Vagina (tissue), 2 donors: Measurements from ENCODE around the gene GNGT2. TPM values are rescaled to one million over a fixed set of nuclear protein-coding genes. Genes with fewer than 3 reads are reported as not detected.
A peak's percentile ranks its signal among the peaks of the same experiment; 100 is the strongest.

Source experiments
- DNase-seq, 2 donors: peaks; one replicate each; pipeline ENCODE4 v3.0.0-alpha.2; 2017; ENCODE audit errors: extremely low spot score in 2 of 2
- H3K27ac ChIP-seq: fragments of 200-600 bp; sonication (generic); one replicate; pipeline ENCODE4 v1.5.1; 2019
- H3K27me3 ChIP-seq: fragments of 200-600 bp; sonication (generic); one replicate; pipeline ENCODE4 v1.5.1; 2019
- H3K36me3 ChIP-seq, 2 donors: fragments of 200-600 bp; sonication (generic); one replicate each; pipeline ENCODE4 v1.5.1; 2017 to 2019
- H3K4me1 ChIP-seq: fragments of 200-600 bp; sonication (generic); one replicate; pipeline ENCODE4 v1.5.1; 2019
- H3K4me3 ChIP-seq, 2 donors: fragments of 200-600 bp; sonication (generic); 1 replicate in 1 of 2; 2 replicates in 1 of 2; pipeline ENCODE4 v1.5.1; 2016 to 2019
- H3K9me3 ChIP-seq: fragments of 200-600 bp; sonication (generic); one replicate; pipeline ENCODE4 v1.5.1; 2019
- CTCF ChIP-seq, 3 experiments: fragments of 450-650 bp in 2 of 3; fragments of 200-600 bp in 1 of 3; sonication (generic) in 1 of 3; IDR thresholded peaks; one replicate each; pipeline ENCODE4 v1.5.1; 2017 to 2019; ENCODE audit warnings: antibody characterized with exemption in 3 of 3, mild to moderate bottlenecking in 2 of 3, moderate library complexity in 2 of 3
- POLR2A ChIP-seq, 2 donors: fragments of 450-650 bp; IDR thresholded peaks; one replicate each; pipeline ENCODE4 v1.6.1; 2017; ENCODE audit warnings: antibody characterized with exemption in 2 of 2, mild to moderate bottlenecking in 2 of 2, moderate library complexity in 2 of 2
- POLR2AphosphoS5 ChIP-seq, 2 donors: sonication (generic); formaldehyde crosslinking; IDR thresholded peaks; one replicate each; pipeline ENCODE4 v1.9.0; 2017; ENCODE audit warnings: antibody characterized with exemption in 2 of 2, mild to moderate bottlenecking in 2 of 2, low read depth in 1 of 2; ENCODE audit not compliant: insufficient read depth in 1 of 2
- intact Hi-C: fragments of 100-400 bp; cut with DNase I; formaldehyde crosslinking; loops from one replicate; pipeline ENCODE4 v1.15.1; 2023
- total RNA-seq: library from RNA; depleted of rRNA; stranded (reverse); fragments of >200 nt; gene quantifications from one replicate; pipeline ENCODE4 v1.2.3, GENCODE V29; 2016

Gene GNGT2
- total RNA-seq, 1 donor from 2014 or later, result 6.6 TPM

- no peak overlapping the region for H3K4me3 ChIP-seq
- intact Hi-C loops, result no loop called here
- H3K27me3 ChIP-seq, result peaks cover 13% of the 10 kb centered on the region
- no peaks in the 10 kb centered on the region for H3K9me3 ChIP-seq
- no peaks in the 10 kb centered on the region for H3K36me3 ChIP-seq
- peaks cover 26% of the 10 kb centered on the region for H3K4me1 ChIP-seq
- DNase-seq, result no peak
- no peak overlapping the region for H3K27ac ChIP-seq
- TF ChIP-seq POLR2AphosphoS5 (IDR thresholded peaks at IDR 0.05; ENCODE audit: insufficient read depth in 1 of 2, low read depth in 1 of 2), result no peak
- no peak for TF ChIP-seq POLR2A (IDR thresholded peaks at IDR 0.05)
Observed at GRCh38 chr17:49223168-49223516, 12.8 kb upstream of the GNGT2 start.

DNA sequence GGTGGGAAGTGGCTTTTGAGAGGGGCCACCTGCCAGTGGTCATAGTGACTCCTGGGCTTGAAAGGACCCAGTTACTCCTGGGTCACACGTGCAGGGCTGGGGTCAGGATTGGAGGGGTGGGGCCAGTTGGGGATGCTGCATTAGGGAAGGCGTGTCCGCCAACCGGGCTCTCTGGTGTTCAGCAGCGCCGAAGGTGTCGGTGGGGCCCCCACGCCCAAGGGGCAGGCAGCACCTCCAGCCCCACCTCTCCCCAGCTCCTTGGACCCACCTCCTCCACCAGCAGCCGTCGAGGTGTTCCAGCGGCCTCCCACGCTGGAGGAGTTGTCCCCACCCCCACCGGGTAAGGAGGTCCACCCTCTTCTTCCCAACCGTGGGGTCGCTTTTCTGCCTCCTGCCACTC lies 9.6 kb upstream of the GNGT2 start:
- no peak for TF ChIP-seq CTCF (IDR thresholded peaks at IDR 0.05)
- no peak for TF ChIP-seq POLR2AphosphoS5 (IDR thresholded peaks at IDR 0.05; ENCODE audit: insufficient read depth in 1 of 2, low read depth in 1 of 2)
- no peak for TF ChIP-seq POLR2A (IDR thresholded peaks at IDR 0.05)
- H3K4me3 ChIP-seq, result no peak overlapping the region
- intact Hi-C loops, result no loop called here
- H3K4me1 ChIP-seq, result peaks cover 44% of the 10 kb centered on the region
- peaks cover 13% of the 10 kb centered on the region for H3K27me3 ChIP-seq
- DNase-seq, result no peak
- H3K9me3 ChIP-seq, result no peaks in the 10 kb centered on the region
- no peak overlapping the region for H3K27ac ChIP-seq
- H3K36me3 ChIP-seq, result no peaks in the 10 kb centered on the region

- Histone ChIP-seq H3K4me3 (no peak overlapping the region), H3K27me3 (peaks cover 6% of the 10 kb centered on the region), H3K36me3 (no peaks in the 10 kb centered on the region), H3K4me1 (peaks cover 37% of the 10 kb centered on the region), H3K27ac (no peak overlapping the region), H3K9me3 (no peaks in the 10 kb centered on the region)
- TF ChIP-seq CTCF (IDR thresholded peaks at IDR 0.05) (no peak), POLR2AphosphoS5 (IDR thresholded peaks at IDR 0.05; ENCODE audit: insufficient read depth in 1 of 2, low read depth in 1 of 2) (no peak), POLR2A (IDR thresholded peaks at IDR 0.05) (no peak)
- intact Hi-C loops, result no loop called here
- DNase-seq, result no peak
Observed at GRCh38 chr17:49218941-49219913, 8.9 kb upstream of the GNGT2 start.

DNA sequence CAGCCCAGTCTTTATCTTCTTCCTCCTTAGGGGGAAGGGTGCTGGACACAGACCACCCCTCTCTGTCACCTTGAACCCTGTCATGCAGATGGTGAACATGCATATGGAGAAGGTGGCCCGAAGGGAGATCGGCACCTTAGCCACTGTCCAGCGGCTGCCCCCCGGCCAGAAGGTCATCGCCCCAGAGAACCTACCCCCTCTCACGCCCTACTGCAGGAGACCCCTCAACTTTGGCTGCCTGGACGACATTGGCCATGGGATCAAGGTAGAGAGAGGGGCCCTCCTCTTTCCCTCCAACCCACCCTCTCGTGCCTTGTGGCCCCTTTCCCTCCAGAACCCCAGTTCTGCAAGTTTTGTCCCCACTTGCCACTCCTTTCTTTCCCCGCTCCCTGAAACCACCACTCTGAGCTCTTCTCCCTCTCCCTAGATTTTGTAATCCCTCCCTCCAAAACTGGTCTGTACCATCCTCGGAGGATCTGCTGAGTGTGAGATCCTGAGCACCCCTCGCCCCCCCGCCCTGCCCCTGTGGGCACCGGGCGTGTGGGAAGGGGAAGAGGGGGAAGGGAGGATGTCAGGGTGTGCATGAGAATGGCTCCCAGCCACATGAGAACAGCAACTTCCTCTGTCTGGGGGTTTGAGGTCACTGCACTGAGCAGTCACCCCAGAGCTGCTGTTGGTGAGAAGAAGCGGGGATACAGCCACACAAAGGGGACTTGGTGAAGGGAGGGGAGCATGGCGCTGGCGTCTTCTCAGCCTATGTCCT lies 7.5 kb upstream of the GNGT2 start:
- intact Hi-C loops, result no loop called here
- TF ChIP-seq POLR2AphosphoS5 (IDR thresholded peaks at IDR 0.05; ENCODE audit: insufficient read depth in 1 of 2, low read depth in 1 of 2) (peak in 1 of 2 donors; percentile 74), CTCF (IDR thresholded peaks at IDR 0.05) (no peak)
- H3K9me3 ChIP-seq, result no peaks in the 10 kb centered on the region
- H3K27ac ChIP-seq, result peak overlapping the region; percentile 21
- no peaks in the 10 kb centered on the region for H3K36me3 ChIP-seq
- no peaks in the 10 kb centered on the region for H3K27me3 ChIP-seq
- peaks cover 27% of the 10 kb centered on the region for H3K4me1 ChIP-seq
- DNase-seq, result no peak
- no peak overlapping the region for H3K4me3 ChIP-seq

DNA sequence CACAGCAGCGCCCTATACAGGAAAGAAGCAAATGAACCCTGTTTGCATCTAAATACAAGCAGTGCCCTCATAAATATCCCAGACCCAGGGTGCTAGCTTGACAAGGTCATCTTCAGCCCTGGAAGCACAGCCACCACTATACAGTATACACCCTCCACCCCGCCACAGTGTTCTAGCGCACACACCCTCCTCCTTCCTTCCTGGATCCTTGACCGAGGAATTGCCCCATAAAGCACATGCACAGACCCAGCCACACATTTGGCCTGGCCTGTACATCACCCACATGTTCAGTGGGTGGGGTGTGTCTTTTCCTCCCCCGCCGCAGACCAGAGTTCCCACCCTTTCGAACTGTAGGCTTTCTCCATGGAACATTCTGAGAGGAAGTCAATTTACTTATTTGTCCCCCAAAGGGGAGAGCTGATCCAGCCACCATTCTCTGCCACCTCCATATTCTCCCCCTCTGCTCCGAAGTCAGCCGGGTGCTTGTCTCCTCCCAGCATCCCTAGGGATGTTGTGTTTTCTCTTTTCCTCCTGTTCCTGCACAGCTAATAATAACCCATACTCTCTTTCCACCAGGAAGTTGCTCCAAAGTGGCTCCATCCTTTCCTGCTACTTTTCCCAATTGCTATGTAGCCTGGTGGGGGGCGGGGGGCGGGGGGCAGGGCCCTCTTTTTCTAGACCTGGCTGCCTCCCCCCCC lies 6.7 kb upstream of the GNGT2 start:
- TF ChIP-seq POLR2A (IDR thresholded peaks at IDR 0.05), result no peak
- TF ChIP-seq CTCF (IDR thresholded peaks at IDR 0.05), result no peak
- TF ChIP-seq POLR2AphosphoS5 (IDR thresholded peaks at IDR 0.05; ENCODE audit: insufficient read depth in 1 of 2, low read depth in 1 of 2), result peak in 1 of 2 donors; percentile 32
- Histone ChIP-seq H3K4me3 (no peak overlapping the region), H3K27me3 (no peaks in the 10 kb centered on the region), H3K36me3 (no peaks in the 10 kb centered on the region), H3K27ac (peak overlapping the region; percentile 21), H3K4me1 (peaks cover 27% of the 10 kb centered on the region), H3K9me3 (no peaks in the 10 kb centered on the region)
- no peak for DNase-seq
- intact Hi-C loops, result no loop called here
